ENCODE measurements around the gene PHLPP1. TPM values are rescaled to one million over a fixed set of nuclear protein-coding genes. Genes with fewer than 3 reads are reported as not detected.

The PHLPP1 gene
- total RNA-seq, 1 experiment from 2014 or later, result 39.9 TPM

DNA sequence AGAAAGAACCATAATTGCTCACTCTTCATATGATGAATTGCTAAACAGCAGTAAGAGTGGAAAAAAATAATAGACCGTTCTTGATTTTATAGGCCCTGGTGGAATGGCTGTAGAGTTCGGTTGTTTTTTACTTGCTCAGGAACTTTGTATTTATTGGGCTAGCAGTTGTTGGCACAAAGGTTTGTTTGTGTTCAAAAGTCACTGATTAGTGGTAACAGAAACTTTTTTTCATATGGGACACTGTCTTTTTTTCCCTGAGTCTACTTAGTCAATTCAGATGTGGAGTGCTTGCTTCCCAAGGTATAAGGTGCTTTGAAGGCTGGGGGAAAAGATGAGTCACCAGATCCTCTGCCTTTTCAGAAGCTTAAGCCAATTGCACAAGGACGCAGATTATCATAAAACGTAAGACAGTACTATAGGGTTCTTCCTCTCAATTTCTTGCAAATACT is 25.8 kb downstream of the PHLPP1 start:
- peak overlapping the region; percentile 65 to 98 (median 71); a peak in 6 of 7 replicates for H3K27ac Mint-ChIP-seq
- peak overlapping the region; percentile 88 for H3K27ac ChIP-seq (ENCODE audit: insufficient read length, low read depth, low read length)

More for the DNA sequence above, 25.8 kb downstream of the PHLPP1 start:
- no peak for TF ChIP-seq CTCF (conservative IDR thresholded peaks at IDR 0.05)
- H3K9me3 Mint-ChIP-seq, result peaks cover 0 to 10% of the 10 kb centered on the region in 2 experiments; a peak in 3 of 5 replicates
- no CpG with 5 or more reads among the region's 4 CpGs for WGBS (ENCODE audit: extremely low coverage, insufficient read length, low lambda C conversion rate)
- no peak overlapping the region for H2BK12ac ChIP-seq (ENCODE audit: insufficient read length, low read depth, low read length)
- H3K27me3 ChIP-seq (ENCODE audit: insufficient read depth, low read length), result no peaks in the 10 kb centered on the region
- H3K79me2 ChIP-seq (ENCODE audit: insufficient read depth, low read length), result peaks cover 65% of the 10 kb centered on the region; the same call in 1 of the 2 replicates
- no peaks in the 10 kb centered on the region for H3K9me3 ChIP-seq (ENCODE audit: control insufficient read depth, low read depth, low read length)
- H3K27me3 Mint-ChIP-seq (ENCODE audit: low read depth), result no peaks in the 10 kb centered on the region
- H3K56ac ChIP-seq (ENCODE audit: insufficient read length, low read depth, low read length), result no peak overlapping the region
- H3K36me3 Mint-ChIP-seq (ENCODE audit: insufficient read depth in 1 of 3, low read depth in 3 of 3), result peaks cover 0 to 12% (median 0%) of the 10 kb centered on the region in 3 experiments; a peak in 5 of 7 replicates
- H3K4me1 ChIP-seq (ENCODE audit: insufficient read depth, low read length), result peaks cover 22% of the 10 kb centered on the region
- H3K23me2 ChIP-seq (ENCODE audit: insufficient read length, low read depth, low read length, poor library complexity, severe bottlenecking), result no peaks in the 10 kb centered on the region
- no peak overlapping the region for H3K4me2 ChIP-seq (ENCODE audit: insufficient read depth, insufficient read length, low read length)
- H4K20me1 ChIP-seq (ENCODE audit: control insufficient read depth, insufficient read depth, insufficient read length), result peaks cover 2% of the 10 kb centered on the region
- H3K14ac ChIP-seq (ENCODE audit: insufficient read depth, low read length), result no peak overlapping the region
- H3K79me1 ChIP-seq (ENCODE audit: insufficient read depth, low read depth, low read length, poor library complexity, severe bottlenecking), result peaks cover 2% of the 10 kb centered on the region
- DNase-seq, result no peak
- no peak overlapping the region for H3K18ac ChIP-seq (ENCODE audit: insufficient read length, low read depth, low read length)
- no peak overlapping the region for H2AK5ac ChIP-seq (ENCODE audit: insufficient read length, low read length)
- H2BK120ac ChIP-seq (ENCODE audit: low read depth, low read length, poor library complexity, severe bottlenecking), result no peak overlapping the region
- no peak overlapping the region for H3T11ph ChIP-seq (ENCODE audit: low read length)
- H2BK20ac ChIP-seq (ENCODE audit: low read depth, low read length, poor library complexity, severe bottlenecking), result no peak overlapping the region
- H3K4me3 Mint-ChIP-seq, result no peak overlapping the region
- H2AFZ ChIP-seq (ENCODE audit: low read length), result no peak overlapping the region
- no peak overlapping the region for H4K5ac ChIP-seq (ENCODE audit: insufficient read length, low read depth, low read length)
- H3K9ac ChIP-seq (ENCODE audit: extremely low read depth, insufficient read length, low read length), result peak overlapping the region; percentile 13
- H2BK5ac ChIP-seq (ENCODE audit: insufficient read length, low read length), result no peak overlapping the region
- H4K8ac ChIP-seq (replicated peaks; ENCODE audit: insufficient read length, low read depth, low read length), result no peak overlapping the region
- H3K4me1 Mint-ChIP-seq, result peaks cover 77 to 80% of the 10 kb centered on the region in 2 experiments
- H2BK15ac ChIP-seq (ENCODE audit: low read depth, low read length), result no peak overlapping the region
- H3K4ac ChIP-seq (ENCODE audit: low read depth, low read length), result no peak overlapping the region
- H4K91ac ChIP-seq (ENCODE audit: insufficient read length, low read depth, low read length), result no peak overlapping the region
- peak overlapping the region; percentile 76 for H3K23ac ChIP-seq (ENCODE audit: insufficient read length, low read depth, low read length)

Data from H9 (cell line).